COR-L47 (cell line): ENCODE measurements around the gene EML6.

Experiments used
- DNase-seq: peaks from one replicate; lab custom pipeline; 2025; lab: John Stamatoyannopoulos, UW

The EML6 gene

DNA sequence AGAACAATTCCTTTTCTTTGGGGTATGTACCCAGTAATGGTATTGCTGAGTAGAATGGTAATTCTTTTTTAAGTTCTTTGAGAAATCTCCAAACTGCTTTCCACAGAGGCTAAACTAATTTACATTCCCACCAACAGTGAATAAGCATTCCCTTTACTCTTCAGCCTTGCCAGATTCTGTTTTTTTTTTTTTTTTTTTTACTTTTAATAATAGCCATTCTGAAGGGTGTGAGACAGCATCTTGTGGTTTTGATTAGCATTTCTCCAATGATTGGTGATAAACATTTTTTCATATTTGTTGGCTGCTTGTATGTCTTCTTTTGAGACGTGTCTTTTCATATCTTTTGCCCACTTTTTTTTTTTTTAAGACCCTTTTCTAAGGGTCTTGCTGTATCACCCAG, 189.4 kb downstream of the EML6 start:
- no peak for DNase-seq

DNA sequence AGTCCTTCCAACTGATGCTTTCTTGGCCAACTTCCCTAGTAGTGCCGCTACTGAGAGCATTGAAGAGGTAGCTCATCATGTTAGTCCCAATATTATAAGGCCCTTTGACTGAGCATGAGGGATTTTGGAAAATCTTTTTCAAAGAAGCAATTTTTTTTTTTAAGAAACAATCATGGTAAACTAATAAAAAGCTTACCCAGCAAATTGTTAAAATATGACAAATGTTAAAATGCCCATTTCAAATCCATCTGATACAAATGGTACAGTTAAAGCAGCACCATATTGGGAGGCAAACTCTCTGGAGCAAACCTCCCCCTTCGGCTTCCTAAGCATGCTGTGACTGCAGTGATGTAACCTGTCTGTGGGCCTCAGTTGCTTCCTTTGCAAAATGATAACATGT, 191.2 kb downstream of the EML6 start:
- DNase-seq: no peak

DNA sequence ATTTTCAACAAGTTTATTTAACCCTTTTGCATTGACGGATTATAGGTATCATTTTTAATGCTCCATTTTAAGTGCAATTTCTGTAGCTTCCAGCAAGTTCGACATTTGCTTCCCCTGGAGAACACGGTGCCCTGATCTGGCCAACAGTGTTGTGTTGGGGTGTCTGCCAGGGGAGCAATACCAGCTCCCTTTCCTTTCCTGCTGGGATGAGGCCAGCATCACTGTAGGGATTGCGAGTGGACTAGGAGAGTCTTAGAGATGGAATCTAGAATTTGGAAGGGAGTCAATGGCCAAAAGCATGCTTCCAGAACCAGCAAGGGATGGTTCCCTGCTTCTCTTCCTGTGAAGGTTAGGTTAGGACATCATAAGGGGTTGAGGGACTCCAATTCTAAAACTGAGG, 191.6 kb downstream of the EML6 start:
- no peak for DNase-seq

DNA sequence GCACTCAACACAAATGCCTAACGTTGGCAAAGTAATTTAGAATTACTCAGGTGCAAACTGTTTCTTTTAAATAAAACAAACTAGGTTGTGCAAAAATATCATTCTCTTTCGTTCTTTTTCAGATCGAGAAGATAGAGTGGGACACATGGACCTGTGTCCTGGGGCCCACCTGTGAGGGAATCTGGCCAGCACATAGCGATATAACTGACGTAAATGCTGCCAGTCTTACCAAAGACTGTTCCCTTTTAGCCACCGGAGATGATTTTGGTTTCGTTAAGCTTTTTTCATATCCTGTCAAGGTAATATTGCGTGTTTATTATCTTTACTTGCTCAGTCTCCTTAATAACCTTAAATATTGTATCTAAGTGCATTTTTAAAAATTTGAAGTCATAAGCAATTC, 193.2 kb downstream of the EML6 start:
- no peak for DNase-seq

DNA sequence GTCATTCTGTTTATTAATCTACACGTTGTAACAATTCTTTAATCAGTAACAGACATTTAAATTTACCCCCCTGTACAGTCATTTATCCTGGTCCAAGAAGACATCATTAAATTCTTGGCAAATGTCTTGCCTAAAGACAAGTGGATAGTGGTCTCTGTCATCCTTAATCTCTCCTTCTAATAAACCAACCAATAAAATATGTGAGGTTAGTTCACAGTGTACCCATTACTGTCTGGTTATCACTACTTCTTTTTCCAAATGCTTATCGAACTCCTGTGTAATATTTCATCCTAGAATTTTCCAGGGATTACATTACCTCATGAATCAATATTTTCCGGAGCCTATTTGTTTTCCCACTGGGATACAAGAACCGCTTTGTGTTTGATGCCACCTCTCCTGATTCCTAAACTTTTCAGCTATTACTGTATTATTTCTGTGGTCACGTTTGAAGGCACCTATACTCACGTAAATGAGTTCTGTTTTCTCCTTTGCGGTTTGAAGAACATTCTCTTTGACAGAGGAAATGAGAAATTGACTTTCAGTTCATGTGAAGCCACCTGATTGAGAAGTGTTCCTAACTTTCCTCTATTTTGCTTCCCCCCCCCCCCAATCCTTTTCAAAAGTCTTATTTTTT, 195.3 kb downstream of the EML6 start:
- no peak for DNase-seq

DNA sequence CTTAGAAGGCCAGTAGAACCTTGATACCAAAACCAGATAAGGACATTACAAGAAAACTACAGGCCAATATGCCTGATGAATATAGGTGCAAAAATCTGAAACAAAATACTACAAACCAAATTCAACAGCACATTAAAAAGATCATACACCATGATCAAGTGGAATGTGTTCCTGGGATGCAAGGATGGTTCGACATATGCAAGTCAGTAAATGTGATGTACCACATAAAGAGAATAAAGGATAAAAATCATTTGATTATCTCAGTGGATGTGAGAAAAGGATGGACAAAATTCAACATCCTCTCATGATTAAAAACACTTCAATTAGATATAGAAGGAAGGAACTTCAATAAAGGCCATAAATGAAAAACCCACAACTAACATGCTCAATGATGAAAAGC, 197.2 kb downstream of the EML6 start:
- no peak for DNase-seq

DNA sequence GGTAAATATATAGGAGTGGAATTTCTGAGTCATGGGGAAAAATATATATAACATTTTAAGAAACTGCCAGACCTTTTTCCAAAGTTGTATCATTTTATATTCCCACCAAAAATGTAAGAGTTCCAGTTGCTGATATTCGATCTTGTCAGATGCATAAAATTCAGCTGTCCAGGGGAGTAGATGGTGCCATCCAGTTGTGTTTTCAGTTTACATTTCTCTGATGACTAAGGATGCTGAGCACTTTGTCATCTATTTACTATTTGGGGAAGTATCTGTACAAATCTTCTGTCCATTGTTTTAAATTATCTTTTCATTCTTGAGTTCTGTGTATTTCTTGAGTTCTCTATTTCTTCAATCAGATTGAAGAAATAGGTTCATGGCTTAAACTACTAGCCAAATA, 200.7 kb downstream of the EML6 start:
- no peak for DNase-seq

DNA sequence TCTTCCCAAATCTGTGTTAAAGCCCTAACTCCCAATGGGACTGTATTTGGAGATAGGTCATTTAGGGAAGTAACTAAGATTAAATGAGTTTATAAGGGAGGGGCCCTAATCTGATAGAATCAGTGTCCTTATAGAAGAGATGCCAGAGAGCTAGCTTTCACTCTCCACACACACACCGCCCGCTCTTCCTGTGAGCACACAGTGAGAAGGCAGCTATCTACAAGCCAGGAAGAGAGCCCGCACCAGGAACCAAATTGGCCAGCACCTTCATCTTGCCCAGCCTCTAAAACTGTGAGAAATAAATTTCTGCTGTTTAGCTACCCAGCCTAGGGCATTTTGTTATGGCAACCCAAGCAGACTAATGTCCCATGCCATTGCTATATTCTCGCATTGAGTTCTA, 201.6 kb downstream of the EML6 start:
- no peak for DNase-seq

DNA sequence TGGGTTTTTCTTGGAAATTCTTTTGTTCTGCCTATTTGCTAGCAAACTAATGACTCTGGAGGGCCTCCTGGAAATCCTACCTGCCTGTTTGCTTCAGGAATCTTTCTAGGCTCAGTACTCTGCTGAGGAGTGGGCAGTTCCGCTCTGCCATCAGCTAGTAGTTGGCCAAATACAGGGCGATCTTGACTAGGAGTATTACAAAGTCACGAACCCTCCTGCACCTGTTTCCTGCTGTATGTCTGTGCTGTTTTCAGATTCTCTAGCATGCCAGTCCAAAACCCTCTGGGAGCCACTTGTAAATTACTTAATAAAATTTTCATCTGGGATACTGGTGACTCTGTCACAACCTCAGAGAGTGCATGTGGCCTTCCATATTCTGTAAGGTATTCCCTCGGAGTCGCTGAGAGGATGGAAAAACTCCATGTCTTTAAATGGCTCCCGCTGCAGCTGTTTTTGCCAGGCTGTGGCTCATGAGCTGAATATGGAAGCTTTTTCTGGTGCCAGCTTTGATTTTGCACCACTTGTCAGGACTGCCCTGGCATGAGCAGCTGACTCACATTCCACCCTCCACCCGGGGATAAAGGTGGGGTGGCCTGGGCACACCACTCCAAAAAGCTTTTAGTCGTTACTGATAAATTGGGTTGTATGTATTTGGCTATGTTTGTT, 203.8 kb downstream of the EML6 start:
- no peak for DNase-seq

DNA sequence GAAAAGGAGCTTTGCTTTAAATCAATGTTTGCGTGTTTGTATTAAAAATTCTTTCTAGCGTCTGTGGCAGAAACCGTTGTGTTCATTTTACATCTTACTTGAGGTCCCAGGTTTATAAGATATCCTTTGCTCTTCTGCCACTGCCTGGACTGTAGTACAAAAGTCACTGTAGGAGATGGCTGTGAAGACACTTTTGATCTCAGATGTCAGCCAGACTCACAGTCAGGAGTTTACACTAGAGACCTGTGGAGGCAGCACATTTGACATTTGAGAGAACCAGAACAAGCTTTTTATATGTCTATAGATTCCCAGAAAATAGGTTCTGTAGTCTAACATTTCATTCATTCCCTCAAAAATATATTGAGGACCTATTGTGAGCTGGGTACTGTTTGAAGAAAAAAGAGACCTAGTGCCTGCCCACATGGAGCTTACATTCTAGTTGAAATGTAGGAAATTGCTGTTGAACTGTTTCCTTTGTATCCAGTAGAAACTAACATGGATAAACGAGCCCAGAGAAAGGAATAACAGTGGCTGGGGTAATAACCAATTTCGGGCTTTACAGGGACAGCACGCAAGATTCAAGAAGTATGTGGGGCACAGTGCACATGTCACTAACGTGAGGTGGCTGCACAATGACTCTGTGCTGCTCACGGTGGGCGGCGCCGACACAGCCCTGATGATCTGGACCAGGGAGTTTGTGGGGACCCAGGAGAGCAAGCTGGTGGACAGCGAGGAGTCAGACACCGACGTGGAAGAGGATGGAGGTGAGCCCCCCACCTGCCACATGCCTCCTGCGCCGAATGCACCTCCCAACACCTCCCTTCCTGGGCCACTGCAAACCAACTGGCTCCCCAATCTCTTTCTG, 204.5 kb downstream of the EML6 start:
- DNase-seq: no peak

DNA sequence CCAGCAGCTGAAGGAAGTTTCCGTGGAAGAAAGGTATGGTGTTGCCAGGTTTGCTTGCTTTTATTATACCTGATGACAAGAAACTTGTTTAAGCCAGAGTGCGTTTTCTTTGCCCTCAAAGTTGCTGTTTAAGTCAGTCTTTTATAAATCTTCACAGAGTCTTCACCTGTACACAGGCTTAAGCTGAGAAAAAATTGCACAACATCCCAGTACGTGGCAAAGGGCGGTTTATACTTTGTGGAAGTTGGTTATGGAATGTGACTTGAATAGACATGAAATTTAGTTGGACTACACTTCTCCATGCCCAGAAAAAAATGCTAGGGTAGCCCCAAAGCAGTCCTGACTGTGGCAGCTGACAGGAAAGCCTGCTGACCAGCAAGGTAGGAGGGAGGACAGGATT, 205.3 kb downstream of the EML6 start:
- DNase-seq: no peak

DNA sequence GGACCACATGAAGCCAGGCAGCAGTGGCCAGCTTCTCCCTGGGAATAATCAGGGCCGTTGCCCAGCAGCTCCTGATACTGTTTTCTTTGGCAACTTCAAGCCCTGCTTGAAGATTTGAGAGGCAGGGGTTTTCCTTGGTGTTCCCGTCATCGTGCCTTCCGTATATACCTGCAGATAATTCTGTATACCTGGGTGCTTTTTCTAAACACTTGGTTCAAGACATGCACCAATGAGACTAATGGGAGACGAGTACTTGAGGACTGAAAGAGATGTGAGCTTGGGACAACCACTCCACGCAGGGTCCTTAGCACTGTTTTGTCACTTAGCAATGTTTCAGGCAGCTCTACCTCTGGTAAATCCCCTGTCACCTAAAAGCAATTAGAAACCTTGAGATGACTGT, 208.0 kb downstream of the EML6 start:
- DNase-seq: no peak

DNA sequence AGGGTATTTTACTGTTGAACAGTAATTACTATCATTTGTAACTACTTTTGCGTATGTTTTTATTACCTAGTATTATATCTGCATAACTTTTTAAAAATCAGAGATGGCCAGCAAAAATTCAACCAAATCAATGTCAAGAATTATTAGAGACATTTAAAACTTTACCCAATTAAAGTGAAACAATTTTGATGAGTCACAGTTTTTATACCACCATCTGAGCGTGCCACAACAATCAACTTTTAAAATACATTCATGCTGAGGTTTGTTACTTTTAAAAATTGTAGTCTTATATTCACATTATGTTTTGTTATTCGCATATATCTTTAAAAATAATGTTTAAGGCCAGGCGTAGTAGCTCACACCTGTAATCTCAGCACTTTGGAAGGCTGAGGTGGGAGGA, 211.9 kb downstream of the EML6 start:
- DNase-seq: no peak

DNA sequence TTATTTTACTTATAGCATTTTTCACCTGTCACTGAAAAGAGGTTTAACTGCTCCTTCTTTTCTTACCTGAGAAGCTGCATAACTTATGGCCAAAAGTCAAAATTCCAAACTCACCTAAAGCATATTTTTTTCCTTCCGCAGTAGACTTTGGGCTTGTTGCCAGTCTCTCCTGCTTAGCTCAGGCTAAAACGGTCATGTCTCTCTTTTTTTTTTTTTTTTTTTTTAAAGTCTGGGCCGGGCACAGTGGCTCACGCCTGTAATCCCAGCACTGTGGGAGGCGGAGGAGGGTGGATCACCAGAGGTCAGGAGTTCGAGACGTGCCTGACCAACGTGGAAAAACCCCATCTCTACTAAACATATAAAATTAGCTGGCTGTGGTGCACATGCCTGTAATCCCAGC, 213.3 kb downstream of the EML6 start:
- no peak for DNase-seq

DNA sequence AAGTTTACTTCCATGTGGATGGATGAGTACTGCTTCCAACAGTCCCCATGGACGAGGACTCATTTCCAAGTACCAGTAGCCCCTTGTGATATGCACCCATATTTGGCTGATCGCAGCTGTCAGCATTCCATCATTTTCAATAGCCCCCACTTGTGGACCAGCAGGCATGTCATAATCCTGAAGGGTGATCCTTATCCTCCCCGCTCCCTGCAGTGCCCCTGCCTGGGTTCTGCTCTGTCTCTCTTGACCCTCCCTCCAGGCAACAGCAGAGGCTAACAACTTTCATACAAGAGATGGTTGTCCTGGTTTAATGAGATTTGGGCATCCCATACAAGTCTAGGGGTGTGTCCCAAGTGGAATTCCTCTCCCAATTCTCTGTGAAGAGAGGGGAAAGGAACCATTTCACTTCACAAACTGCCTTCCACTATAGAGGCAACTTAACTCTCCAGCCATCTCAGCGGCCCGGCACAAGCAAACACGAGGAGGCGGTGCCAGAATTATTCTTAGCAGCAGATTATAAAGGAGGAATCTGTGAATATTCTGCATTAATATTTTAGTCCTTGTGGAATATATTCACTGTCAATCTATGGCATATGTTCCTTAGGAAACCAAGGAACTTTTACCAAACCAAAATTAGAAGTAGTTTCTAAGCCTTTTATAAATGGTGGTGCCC, 216.1 kb downstream of the EML6 start:
- no peak for DNase-seq

DNA sequence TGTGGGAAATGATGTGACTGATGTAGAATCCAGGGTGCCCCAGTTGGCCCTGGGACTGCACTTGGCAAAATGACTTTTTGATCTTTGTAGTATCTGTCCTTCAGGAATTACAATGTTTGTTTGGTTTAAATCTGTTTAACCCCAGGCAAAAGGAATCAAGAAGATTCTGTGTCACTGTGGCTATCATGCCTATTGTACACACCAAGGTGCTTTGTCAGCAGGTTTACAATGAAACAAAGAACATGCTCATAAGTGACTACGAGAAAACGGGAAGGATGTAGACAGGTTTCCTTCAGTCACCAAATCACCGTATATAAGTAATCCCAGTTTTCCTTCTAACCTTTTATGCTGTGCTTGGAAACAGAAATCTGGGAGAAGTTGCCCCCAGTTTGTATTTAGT, 217.3 kb downstream of the EML6 start:
- no peak for DNase-seq

DNA sequence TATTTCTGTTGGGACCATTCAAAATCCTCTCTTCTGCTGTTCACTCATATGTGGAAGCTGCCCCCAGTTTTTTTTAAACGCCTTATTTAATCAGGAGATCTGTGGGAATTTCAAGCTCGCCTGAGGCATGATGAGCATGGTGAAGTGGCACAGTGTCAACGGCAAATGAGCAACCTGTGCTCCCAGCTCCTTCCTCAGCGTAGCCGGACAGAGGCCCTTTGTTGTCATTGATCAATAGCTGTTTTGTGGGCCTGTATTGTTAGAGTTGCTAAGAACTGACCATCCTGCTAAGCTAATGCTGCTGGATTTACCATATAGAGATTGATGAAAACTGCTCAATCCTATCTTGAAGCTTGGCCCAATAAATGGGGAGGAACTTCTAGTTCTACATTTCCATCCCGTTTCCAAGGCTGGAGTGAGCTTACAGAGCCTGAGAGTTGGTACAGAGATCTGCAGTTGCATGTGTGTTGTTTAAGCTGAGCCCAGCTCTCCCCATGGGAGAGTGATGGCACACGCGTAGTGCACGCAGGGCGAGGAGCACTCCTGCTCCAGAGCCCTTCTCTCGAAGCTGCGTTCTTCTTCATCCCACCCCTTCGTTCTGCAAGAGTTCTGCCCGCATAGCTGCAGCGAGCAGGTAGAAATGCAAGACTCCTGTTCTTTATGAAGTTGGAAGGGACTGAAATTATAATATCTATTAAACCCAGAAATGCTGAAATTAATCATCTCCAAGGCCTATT, 218.0 kb downstream of the EML6 start:
- DNase-seq: no peak

DNA sequence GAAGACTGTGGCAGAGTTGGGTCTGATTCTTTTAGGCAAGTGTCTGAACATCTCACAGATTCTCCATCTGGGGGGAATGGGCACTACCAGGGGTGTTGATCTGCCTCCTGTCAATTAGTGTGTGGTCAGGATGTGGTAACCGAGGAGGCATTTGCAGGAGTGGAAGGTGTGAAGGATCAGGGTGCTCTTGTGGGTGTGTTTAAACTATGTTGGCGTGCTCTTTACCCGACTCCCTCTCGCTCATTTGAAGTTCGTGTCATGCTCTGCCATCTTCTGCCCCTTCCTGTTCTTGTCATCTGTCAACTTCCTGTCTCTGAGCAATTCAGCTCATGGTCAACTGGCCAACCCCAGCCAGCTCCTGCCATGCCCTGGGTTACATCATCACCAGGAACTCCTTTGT, 218.9 kb downstream of the EML6 start:
- DNase-seq: no peak

DNA sequence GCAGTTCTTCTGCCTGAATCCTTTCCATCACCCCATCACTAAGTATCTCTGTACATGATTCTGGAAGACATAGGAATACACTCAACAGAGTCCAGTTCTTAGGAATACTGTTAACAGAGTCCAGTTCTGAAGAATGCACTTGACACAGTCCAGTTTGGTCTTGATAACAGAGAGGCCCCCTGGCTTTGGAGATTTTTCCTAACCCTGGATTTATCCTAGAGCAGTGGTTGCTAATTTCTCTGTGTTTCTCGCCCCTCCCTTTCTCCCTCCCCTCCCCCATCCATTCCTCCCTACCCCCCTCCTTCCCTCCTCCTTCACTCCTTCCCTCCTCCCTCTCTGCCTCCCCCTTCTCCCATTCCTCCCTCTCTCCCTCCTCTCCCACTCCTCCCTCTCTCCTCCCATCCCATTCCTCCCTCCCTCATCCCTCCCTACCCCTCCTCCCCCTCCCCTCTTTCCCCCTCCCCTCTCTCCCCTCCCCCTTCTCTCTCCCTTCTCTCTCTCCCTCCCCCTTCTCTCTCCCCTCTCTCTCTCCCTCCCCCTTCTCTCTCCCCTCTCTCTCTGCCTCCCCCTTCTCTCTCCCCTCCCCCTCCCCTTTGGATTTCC, 221.4 kb downstream of the EML6 start:
- no peak for DNase-seq

DNA sequence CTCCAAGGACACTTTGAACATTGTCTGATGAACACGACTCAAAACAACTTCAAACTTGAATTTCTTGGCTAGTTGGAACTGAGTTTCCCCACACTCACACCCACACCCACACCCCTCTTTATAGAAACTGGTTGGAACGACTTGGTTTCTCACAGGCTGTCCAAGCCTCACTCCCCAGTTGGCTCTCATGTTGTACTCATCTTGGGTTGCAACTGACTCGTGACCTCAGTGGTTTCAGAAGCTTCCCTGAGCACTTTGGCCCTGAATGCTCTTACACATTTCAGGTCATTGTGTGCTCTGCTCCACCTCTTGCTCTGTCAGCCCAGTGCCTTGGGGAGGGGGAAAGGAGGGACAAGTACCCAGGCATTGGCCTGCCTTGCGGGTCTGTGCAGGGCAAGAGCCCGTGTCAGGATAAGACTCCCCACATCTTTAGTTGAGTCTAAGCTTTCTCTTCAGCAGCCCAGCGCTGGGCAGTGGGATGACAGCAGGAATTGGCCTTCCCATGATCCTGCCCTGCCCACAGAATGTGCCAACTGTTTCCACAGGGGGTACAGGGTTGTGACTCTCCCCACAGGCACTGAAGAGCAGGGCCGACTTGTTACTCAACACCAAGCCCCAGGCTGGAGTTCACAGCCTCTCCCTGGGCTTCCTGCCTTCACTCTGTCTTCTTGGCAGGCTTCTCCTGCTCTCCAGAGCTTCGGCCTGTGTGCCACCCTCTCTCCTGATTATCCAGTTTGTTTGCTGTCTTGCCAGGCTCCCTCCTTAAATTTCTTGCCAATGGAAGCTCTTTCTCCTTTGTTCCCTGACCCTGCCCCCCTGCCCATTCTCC, 222.1 kb downstream of the EML6 start:
- no peak for DNase-seq
